Fibroblast of mammary gland (primary cell): ENCODE data around the gene MROH8.

Experiments used
- DNase-seq: peaks from one replicate; pipeline ENCODE4 v3.0.0-alpha.2; 2010; ENCODE audit warnings: low read depth
- H3K4me3 ChIP-seq: 2 replicates; pipeline ENCODE4 v1.5.1; 2011; ENCODE audit warnings: low read depth, mild to moderate bottlenecking, low read length, moderate library complexity; ENCODE audit not compliant: control insufficient read depth
- CTCF ChIP-seq: conservative IDR thresholded peaks from 2 replicates; pipeline ENCODE4 v1.5.1; 2011; ENCODE audit warnings: low read depth, low read length, inconsistent platforms; ENCODE audit not compliant: control insufficient read depth, insufficient read depth

MROH8 gene

DNA sequence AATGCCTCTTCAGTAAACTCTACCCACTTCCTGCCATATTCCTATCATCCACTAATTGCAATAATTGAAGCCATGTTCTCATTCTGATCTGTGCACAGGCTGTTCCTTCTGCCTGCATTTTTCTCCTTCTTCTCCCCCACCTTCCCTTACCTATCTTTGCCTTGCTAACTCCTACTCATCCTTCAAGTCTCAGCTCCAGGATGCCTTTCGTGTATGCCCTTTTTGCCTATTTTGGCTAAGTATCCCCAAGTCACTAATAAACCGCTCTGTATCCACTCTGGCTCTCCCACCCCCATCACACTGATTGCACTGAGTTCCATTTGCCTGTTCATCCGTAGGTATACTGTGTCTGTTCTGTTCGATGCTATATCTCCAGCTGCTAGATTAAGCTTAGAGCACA, 6.5 kb downstream of the MROH8 start:
- no peak for TF ChIP-seq CTCF
- H3K4me3 ChIP-seq, result no peak overlapping the region
- no peak for DNase-seq

GRCh38 chr20:37166867-37167266, 12.5 kb downstream of the MROH8 start:
- no peak for DNase-seq
- H3K4me3 ChIP-seq, result no peak overlapping the region
- TF ChIP-seq CTCF, result no peak

- DNase-seq, result no peak
- TF ChIP-seq CTCF, result no peak
- no peak overlapping the region for H3K4me3 ChIP-seq
These were observed 14.3 kb downstream of the MROH8 start for GRCh38 chr20:37165031-37165430.

DNA sequence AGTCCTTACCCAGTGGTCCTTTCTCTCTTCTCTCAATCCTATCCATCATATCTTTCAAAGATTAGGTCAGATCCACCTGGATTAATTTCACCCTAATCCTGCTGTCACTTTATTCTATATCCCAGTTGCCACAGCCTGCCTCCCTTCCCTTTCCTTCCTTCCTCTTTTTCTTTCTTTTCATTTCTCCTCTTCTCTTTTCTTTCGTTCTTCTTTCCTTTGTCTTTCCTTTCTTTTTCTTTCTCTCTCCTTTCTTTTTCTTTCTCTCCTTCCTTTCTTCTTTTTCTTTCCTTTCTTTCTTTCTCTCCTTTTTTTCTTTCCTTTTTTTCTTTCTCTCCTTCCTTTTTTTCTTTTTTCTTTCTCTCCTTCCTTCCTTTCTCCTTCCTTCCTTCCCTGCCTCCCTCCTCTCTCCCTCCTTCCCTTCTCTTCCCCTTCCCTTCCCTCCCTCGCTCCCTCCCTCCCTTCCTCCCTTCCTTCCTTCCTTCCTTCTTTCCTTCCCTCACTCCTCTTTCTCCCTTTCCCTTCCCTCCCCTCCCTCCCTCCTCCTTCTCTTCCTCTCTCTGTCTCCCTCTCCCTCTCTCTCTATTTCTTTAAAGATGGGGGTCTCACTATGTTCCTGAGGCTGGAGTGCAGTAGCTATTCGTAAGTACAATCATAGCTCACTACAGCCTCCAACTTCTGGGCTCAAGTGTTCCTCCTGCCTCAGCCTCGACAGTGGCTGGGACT, 15.4 kb downstream of the MROH8 start:
- no peak for DNase-seq
- H3K4me3 ChIP-seq, result no peak overlapping the region
- no peak for TF ChIP-seq CTCF

DNA sequence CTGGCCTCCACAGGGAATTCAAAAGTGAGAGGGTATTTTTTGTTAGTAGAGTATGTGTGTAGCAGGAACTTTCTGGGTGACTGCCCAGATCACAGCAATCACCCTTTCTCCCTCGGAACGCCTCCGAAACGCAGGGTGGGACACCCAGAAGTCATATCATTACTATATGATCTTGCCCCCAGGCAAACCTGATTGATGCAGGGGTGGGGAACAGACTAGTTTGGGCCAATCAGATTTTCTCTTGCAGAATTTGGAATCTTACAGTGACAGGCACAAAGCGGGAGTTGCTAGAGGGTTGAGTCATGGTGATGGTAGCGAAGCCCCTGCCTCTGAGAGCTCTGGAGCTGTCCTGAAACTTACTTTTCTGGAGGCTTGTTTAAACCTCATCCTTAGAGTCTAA, 16.7 kb downstream of the MROH8 start:
- no peak for TF ChIP-seq CTCF
- H3K4me3 ChIP-seq, result no peak overlapping the region
- DNase-seq, result no peak

DNA sequence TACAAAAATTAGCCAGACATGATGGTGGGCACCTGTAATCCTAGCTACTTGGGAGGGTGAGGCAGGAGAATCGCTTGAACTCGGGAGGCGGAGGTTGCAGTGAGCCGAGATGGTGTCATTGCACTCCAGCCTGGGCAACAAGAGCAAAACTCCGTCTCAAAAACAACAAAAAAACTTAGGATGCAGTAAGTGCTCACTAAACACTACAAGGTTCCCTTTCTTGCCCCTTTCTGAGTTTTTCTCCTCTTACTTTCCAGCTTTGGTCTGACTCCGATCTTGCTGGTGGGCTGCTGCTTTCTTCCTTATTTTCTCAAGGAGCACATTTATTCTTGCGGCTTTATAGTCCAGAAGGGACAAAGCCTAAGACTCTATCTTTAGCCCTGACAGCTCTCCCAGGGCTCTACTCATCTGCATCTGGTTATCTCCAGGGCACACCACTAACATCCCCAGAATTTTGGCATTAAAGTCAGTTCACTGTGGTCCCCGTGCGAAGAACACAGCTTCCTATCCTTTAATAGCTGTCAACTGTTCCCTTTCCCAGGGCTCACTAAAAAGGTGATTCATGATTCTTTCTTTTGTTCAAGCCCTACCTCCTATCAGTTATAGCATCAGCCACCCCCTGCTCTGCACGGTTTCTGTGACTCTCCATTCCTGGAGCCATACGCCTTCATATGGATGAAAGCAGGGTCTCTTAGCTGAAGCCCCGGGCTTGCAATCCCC, 17.4 kb downstream of the MROH8 start:
- DNase-seq, result no peak
- H3K4me3 ChIP-seq, result no peak overlapping the region
- no peak for TF ChIP-seq CTCF
